K562 (cell line): ENCODE measurements around the gene CALML3. TPM values are rescaled to one million over a fixed set of nuclear protein-coding genes. Genes with fewer than 3 reads are reported as not detected.
A peak's percentile ranks its signal among the peaks of the same experiment; 100 is the strongest.

ENCODE experiments used
- ATAC-seq: fragments of 200-7000 bp; cut with Tn5 transposase; 3 replicates; pipeline ENCODE4 v1.9.1; 2020; ENCODE audit warnings: moderate library complexity
- BruUV-seq: library from RNA; stranded (reverse); fragments of 400-500 nt; replicated peaks from 2 replicates; lab custom pipeline; 2021; lab: Mats Ljungman, UMichigan
- CTCF ChIA-PET: fragments of 300-600 bp; formaldehyde crosslinking; extraction: SDS; loops from one replicate; lab custom pipeline; 2021; ENCODE audit warnings: low intra/inter-chr PET ratio; lab: Yijun Ruan, JAX
- POLR2A ChIA-PET: fragments of 300-600, 350-650 bp; sonication (Branson Sonifier 250); formaldehyde crosslinking; extraction: SDS; loops from one replicate; lab custom pipeline; 2021; ENCODE audit warnings: antibody characterized with exemption, inconsistent platforms; lab: Yijun Ruan, JAX
- DNase-seq, 4 experiments: peaks; one replicate each; pipeline versions ENCODE4 v3.0.0 to v3.0.0-alpha.2; 2011 to 2018; ENCODE audit warnings: low spot score in 3 of 4, mixed read lengths in 3 of 4; ENCODE audit errors: extremely low read depth in 1 of 4
- FAIRE-seq: peaks from 2 replicates; lab custom pipeline; 2011; peaks lifted over from hg19 to GRCh38; lab: Jason Lieb, UNC
- H2AFZ ChIP-seq: 2 replicates; pipeline ENCODE4 v1.6.0; 2011; ENCODE audit warnings: low read depth, low read length, control low read depth, inconsistent platforms
- H3K27ac ChIP-seq: fragments of 200-600 bp; 3 replicates; pipeline ENCODE4 v1.8.0; 2011; ENCODE audit warnings: low read depth, mild to moderate bottlenecking, control low read depth, inconsistent platforms, low read length, moderate library complexity, mixed read lengths; ENCODE audit errors: extremely low read depth
- H3K27me3 ChIP-seq, 2 experiments: fragments of 300-600 bp in 1 of 2; 2 replicates in 1 of 2; 3 replicates in 1 of 2; pipeline versions ENCODE4 v1.6.0 to v1.8.0; 2011; ENCODE audit warnings: inconsistent platforms in 2 of 2, low read length in 2 of 2, mild to moderate bottlenecking in 1 of 2, mixed read lengths in 1 of 2, moderate library complexity in 1 of 2; ENCODE audit not compliant: control insufficient read depth in 2 of 2, insufficient read depth in 2 of 2
- H3K36me3 ChIP-seq: fragments of 300-600 bp; 3 replicates; pipeline ENCODE4 v1.8.0; 2011; ENCODE audit warnings: mild to moderate bottlenecking, low read length, inconsistent platforms; ENCODE audit not compliant: control insufficient read depth, insufficient read depth
- H3K4me1 ChIP-seq, 2 experiments: fragments of 200-600 bp in 1 of 2; replicated peaks in 1 of 2; 2 replicates in 1 of 2; 3 replicates in 1 of 2; pipeline versions ENCODE4 v1.5.1 to v1.8.0; 2011; ENCODE audit warnings: inconsistent platforms in 2 of 2, low read length in 2 of 2, mild to moderate bottlenecking in 1 of 2, mixed read lengths in 1 of 2, moderate library complexity in 1 of 2; ENCODE audit not compliant: control insufficient read depth in 2 of 2, insufficient read depth in 2 of 2
- H3K4me2 ChIP-seq: 2 replicates; pipeline ENCODE4 v1.6.1; 2011; ENCODE audit warnings: low read length, control low read depth, inconsistent platforms, mixed read lengths; ENCODE audit not compliant: insufficient read depth
- H3K4me3 ChIP-seq: fragments of 200-600 bp; sonication (generic), shearing (Covaris generic); 2 replicates; pipeline ENCODE4 v1.5.1; 2016; ENCODE audit warnings: control low read depth, inconsistent platforms
- H3K79me2 ChIP-seq: fragments of 200-600 bp; 3 replicates; pipeline ENCODE4 v1.8.0; 2011; ENCODE audit warnings: low read length, inconsistent platforms; ENCODE audit not compliant: control insufficient read depth, insufficient read depth
- H3K9ac ChIP-seq, 2 experiments: 2 replicates each; pipeline versions ENCODE4 v1.6.0 to v1.6.1; 2011; ENCODE audit warnings: low read depth in 2 of 2, low read length in 2 of 2, control low read depth in 1 of 2, inconsistent platforms in 1 of 2, mild to moderate bottlenecking in 1 of 2, mixed read lengths in 1 of 2; ENCODE audit not compliant: insufficient read depth in 1 of 2
- H3K9me1 ChIP-seq: one replicate; pipeline ENCODE4 v1.6.0; 2011; ENCODE audit warnings: inconsistent platforms, mild to moderate bottlenecking, low read length, moderate library complexity; ENCODE audit not compliant: control insufficient read depth, insufficient read depth
- H3K9me3 ChIP-seq: replicated peaks from 2 replicates; pipeline ENCODE4 v1.5.1; 2011; ENCODE audit warnings: low read depth, low read length, inconsistent platforms; ENCODE audit not compliant: control insufficient read depth, insufficient read depth
- H4K20me1 ChIP-seq: replicated peaks from 2 replicates; pipeline ENCODE4 v1.6.1; 2011; ENCODE audit warnings: low read length, inconsistent platforms, mixed read lengths; ENCODE audit not compliant: control insufficient read depth, insufficient read depth
- BHLHE40 ChIP-seq: IDR thresholded peaks from 2 replicates; pipeline ENCODE4 v1.6.1; 2011; ENCODE audit warnings: low read length, improper control_type of control experiment
- HMG20A ChIP-seq: fragments of 450-650 bp; formaldehyde crosslinking; conservative IDR thresholded peaks from 2 replicates; pipeline ENCODE4 v1.4.0; 2020; ENCODE audit warnings: mild to moderate bottlenecking, mixed read lengths
- PTBP1 ChIP-seq: fragments of 200-400 bp; formaldehyde crosslinking; IDR thresholded peaks from 2 replicates; pipeline ENCODE4 v1.6.1; 2017; ENCODE audit warnings: low read depth, low read length
- ZBTB5 ChIP-seq: fragments of 450-650 bp; IDR thresholded peaks from 2 replicates; pipeline ENCODE4 v1.6.1; 2017; ENCODE audit warnings: antibody characterized with exemption
- WGBS: fragments of 100-300 bp; shearing (Covaris generic); methylation state at CpG from one replicate; pipeline ENCODE4 v1.1.6; 2016; ENCODE audit warnings: low coverage, mixed read lengths; ENCODE audit not compliant: insufficient coverage; ENCODE audit errors: missing lambda C conversion rate; 5-methylcytosine and 5-hydroxymethylcytosine counted together
- in situ Hi-C: fragments of 300-500 bp; cut with MboI; formaldehyde crosslinking; loops from 4 replicates; pipeline ENCODE4 v1.15.0; 2018; ENCODE audit warnings: inconsistent platforms, mixed read lengths
- intact Hi-C: fragments of 100-400 bp; cut with micrococcal nuclease; formaldehyde crosslinking; loops from 2 replicates; pipeline ENCODE4 v1.14.2; 2022
- polyA plus RNA-seq, 8 experiments: library from polyadenylated mRNA; depleted of rRNA in 4 of 8; stranded (reverse) in 5 of 8; unstranded in 3 of 8; fragments of >200 nt; fragmentation: Nextera tagmentation in 2 of 8; fragmentation: Illumina TruSeq in 1 of 8; extraction: Ambion mirVana in 2 of 8; extraction: Trizol in 1 of 8; gene quantifications; 2 replicates each; pipeline versions ENCODE4 v1.2.1 to v1.2.3, GENCODE V29; 2011 to 2014; ENCODE audit warnings: inconsistent platforms in 1 of 8, missing spikeins in 1 of 8
- total RNA-seq, 7 experiments: library from RNA; depleted of rRNA in 6 of 7; stranded (reverse); fragments of >200 nt in 6 of 7; fragmentation: Illumina TruSeq in 2 of 7; extraction: Trizol in 2 of 7; gene quantifications; 2 replicates each; pipeline versions ENCODE4 v1.2.1 to v1.2.3, GENCODE V29; 2011 to 2021; ENCODE audit warnings: low replicate concordance in 1 of 7

Gene CALML3
- total and polyA plus RNA-seq, 9 of the 15 experiments (the other 6 are each of a cell fraction or from before 2014, with no cell fraction given) = not detected

- FAIRE-seq (no peak), ATAC-seq (no peak), DNase-seq (no peak)
- H3K4me2 ChIP-seq = peak overlapping the region; percentile 82; the same call in 1 of the 2 replicates
- peak overlapping the region; percentile 75 for H2AFZ ChIP-seq
- ChIA-PET POLR2A (interaction anchor here (0.6 to 1.0 kb wide), 2 partner anchors 67 to 103 kb away, joined by 3 read pairs; no protein-coding TSS in a partner anchor), CTCF (no interaction called here)
- no peaks in the 10 kb centered on the region for H3K27me3 ChIP-seq
- H3K9me1 ChIP-seq = no peaks in the 10 kb centered on the region
- H3K79me2 ChIP-seq = no peaks in the 10 kb centered on the region
- WGBS = 71% methylated on average over 4 of the region's 4 CpGs
- H3K4me1 ChIP-seq = peaks cover 53 to 76% of the 10 kb centered on the region in 2 experiments
- H3K27ac ChIP-seq = peak overlapping the region; percentile 68; the same call in 2 of the 3 replicates
- intact Hi-C loops (loop anchor here (5.0 kb wide), 1 partner anchor 65 kb away; no protein-coding TSS in a partner anchor), in situ Hi-C loops (no loop called here)
- no peak overlapping the region for H3K4me3 ChIP-seq
- BruUV-seq = no TSS peak
- no peaks in the 10 kb centered on the region for H3K9me3 ChIP-seq
- TF ChIP-seq PTBP1 (no peak), HMG20A (CRISPR knock-in tag) (no peak)
- peak overlapping the region; percentile 21 to 81; a peak in 2 of 4 replicates for H3K9ac ChIP-seq
- no peaks in the 10 kb centered on the region for H3K36me3 ChIP-seq
- H4K20me1 ChIP-seq = no peaks in the 10 kb centered on the region
These were observed 22.8 kb downstream of the CALML3 start for GRCh38 chr10:5547681-5547930.

GRCh38 chr10:5547931-5548660 is 23.3 kb downstream of the CALML3 start:
- H3K9ac ChIP-seq = peak overlapping the region; percentile 21 to 81; a peak in 3 of 4 replicates
- H3K9me1 ChIP-seq = no peaks in the 10 kb centered on the region
- CTCF ChIA-PET = no interaction called here
- H3K27ac ChIP-seq = peak overlapping the region; percentile 68
- no peaks in the 10 kb centered on the region for H3K9me3 ChIP-seq
- peak overlapping the region; percentile 75 for H2AFZ ChIP-seq
- no peak for DNase-seq
- FAIRE-seq = peak; percentile 29
- POLR2A ChIA-PET = interaction anchor here (0.6 to 2.2 kb wide), 10 partner anchors 9 to 103 kb away, joined by 3 to 10 read pairs (median 4); no protein-coding TSS in a partner anchor
- no peaks in the 10 kb centered on the region for H4K20me1 ChIP-seq
- WGBS = 61% methylated on average over 16 of the region's 16 CpGs
- in situ Hi-C loops = no loop called here
- H3K4me2 ChIP-seq = peak overlapping the region; percentile 82
- H3K79me2 ChIP-seq = no peaks in the 10 kb centered on the region
- no peaks in the 10 kb centered on the region for H3K36me3 ChIP-seq
- BruUV-seq = no TSS peak
- H3K4me1 ChIP-seq = peaks cover 54 to 77% of the 10 kb centered on the region in 2 experiments
- no peak; the same call in 2 of the 3 replicates for ATAC-seq
- intact Hi-C loops = loop anchor here (5.0 kb wide), 1 partner anchor 66 kb away; no protein-coding TSS in a partner anchor
- no peaks in the 10 kb centered on the region for H3K27me3 ChIP-seq
- H3K4me3 ChIP-seq = no peak overlapping the region
- TF ChIP-seq BHLHE40 = no peak
- no peak for TF ChIP-seq ZBTB5
